Heart right ventricle (tissue), 16 donors: ENCODE measurements around the gene KCNJ10. TPM values are rescaled to one million over a fixed set of nuclear protein-coding genes. Genes with fewer than 3 reads are reported as not detected.

Experiments
- ATAC-seq, 8 donors: fragments of 200-7000 bp; cut with Tn5 transposase; one replicate each; pipeline ENCODE4 v1.9.1; 2020; ENCODE audit warnings: mild to moderate bottlenecking in 8 of 8, moderate library complexity in 8 of 8, moderate number of reproducible peaks in 1 of 8
- DNase-seq, 2 donors: peaks; one replicate each; pipeline ENCODE4 v3.0.0-alpha.2; 2020
- H3K27ac ChIP-seq, 10 donors: fragments of 200-600 bp; sonication (generic) in 2 of 10; one replicate each; pipeline versions ENCODE4 v1.5.0 to v1.8.0; 2020 to 2022; ENCODE audit warnings: mild to moderate bottlenecking in 3 of 10
- H3K27me3 ChIP-seq, 7 donors: fragments of 200-600 bp; one replicate each; pipeline ENCODE4 v1.8.0; 2021 to 2022; ENCODE audit warnings: mild to moderate bottlenecking in 2 of 7
- H3K36me3 ChIP-seq, 9 donors: fragments of 200-600 bp; sonication (generic) in 1 of 9; one replicate each; pipeline versions ENCODE4 v1.5.0 to v1.8.0; 2020 to 2022; ENCODE audit warnings: mild to moderate bottlenecking in 2 of 9
- H3K4me1 ChIP-seq, 9 donors: fragments of 200-600 bp; sonication (generic) in 1 of 9; one replicate each; pipeline versions ENCODE4 v1.5.0 to v1.8.0; 2020 to 2022; ENCODE audit warnings: mild to moderate bottlenecking in 4 of 9
- H3K4me3 ChIP-seq, 10 donors: fragments of 200-600 bp; sonication (generic) in 2 of 10; one replicate each; pipeline versions ENCODE4 v1.5.0 to v1.8.0; 2020 to 2022; ENCODE audit warnings: mild to moderate bottlenecking in 7 of 10, moderate library complexity in 2 of 10
- H3K9me3 ChIP-seq, 11 donors: fragments of 200-600 bp in 10 of 11; sonication (generic) in 2 of 11; one replicate each; pipeline versions ENCODE4 v1.5.0 to v1.8.0; 2013 to 2022; ENCODE audit warnings: mild to moderate bottlenecking in 2 of 11, control low read depth in 1 of 11, moderate library complexity in 1 of 11
- CTCF ChIP-seq, 9 donors: fragments of 200-600 bp; sonication (generic) in 2 of 9; IDR thresholded peaks; one replicate each; pipeline versions ENCODE4 v1.5.0 to v1.8.0; 2021 to 2022; ENCODE audit warnings: antibody characterized with exemption in 9 of 9, mild to moderate bottlenecking in 5 of 9, moderate library complexity in 1 of 9
- WGBS, 2 donors: extraction: QIAGEN DNeasy Blood & Tissue Kit; methylation state at CpG; one replicate each; pipeline ENCODE4 v1.1.7; 2013; ENCODE audit warnings: inconsistent platforms in 1 of 2; 5-methylcytosine and 5-hydroxymethylcytosine counted together
- intact Hi-C, 10 donors: fragments of 100-400 bp; cut with DNase I; formaldehyde crosslinking; loops; one replicate each; pipeline versions ENCODE4 v1.11.1 to v1.14.2; 2022
- polyA plus RNA-seq, 2 donors: library from polyadenylated mRNA; stranded (reverse); fragments of 200-250 nt; gene quantifications; one replicate each; pipeline ENCODE4 v1.2.3, GENCODE V29; 2013
- total RNA-seq, 10 donors: library from RNA; stranded (reverse); fragmentation: NEBNext Ultra II Directional in 3 of 10; extraction: Animal tissue kit (Norgen Biotek cat#: 25700) in 3 of 10; gene quantifications; one replicate each; pipeline versions ENCODE4 v1.2.1 to v1.2.4, GENCODE V29; 2021 to 2023
- donor health status: Arrhythmogenic right ventricular cardiomyopathy.
- donor health status: ischemic (EF 13 %, LVEDD 7.1; RV severe dilation, severe dysfunction).
- donor health status: healthy with polysubstance abuse.
- donor health status: DM: no; HTN: yes; CAD: no.
- donor health status: DM: no; HTN: no; CAD: no.
- donor health status: ischemic (EF 25% LVEDD 6.9; RV normal size, moderate dysfunction).
- donor health status: ischemic (EF 25% LVEDD 5.7; RV mildly dilated, moderate dysfunction).
- donor health status: healthy.
- donor health status: DM: yes; HTN: yes; CAD: no.
- donor health status: Ischemic cardiomyopathy.
- donor health status: ischemic (EF 35%, LVEDD 5.7; RV mildly dilated, moderate dysfunction).
- donor health status: nonischemic (EF 11% LVEDD 7.7; RV severe dilation, severe dysfunction).
- donor health status: DM: yes; HTN: yes; CAD: no.
- donor health status: PGD.
- donor health status: ischemic (EF 29% LVEDD 5.4; RV normal size, mild dysfunction).
- donor health status: nonischemic (EF 23%, LVEDD 6.1; RV moderate dilation, normal function).

KCNJ10 gene
- total and polyA plus RNA-seq, 12 donors, result 0.09 to 1.9 TPM; not detected in 10

DNA sequence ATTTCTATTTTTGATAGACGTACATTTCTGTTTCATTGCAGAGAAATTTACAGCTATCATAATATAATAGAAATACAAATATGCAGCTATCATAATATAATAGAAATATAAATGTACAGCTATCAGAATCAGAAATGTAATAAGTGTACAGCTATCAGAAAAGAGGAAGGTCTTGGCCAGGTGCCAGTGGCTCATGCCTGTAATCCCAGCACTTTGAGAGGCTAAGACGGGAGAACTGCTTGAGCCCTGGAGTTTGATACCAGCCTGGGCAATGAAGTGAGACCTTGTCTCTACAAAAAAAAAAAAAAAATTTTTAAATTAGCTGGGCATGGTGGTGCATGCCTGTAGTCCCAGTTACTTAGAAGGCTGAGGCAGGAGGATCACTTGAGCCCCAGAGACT is 76.0 kb downstream of the KCNJ10 start:
- Histone ChIP-seq H3K9me3 (no peaks in the 10 kb centered on the region), H3K36me3 (no peaks in the 10 kb centered on the region), H3K27me3 (peaks cover 0 to 12% (median 0%) of the 10 kb centered on the region in 7 donors), H3K27ac (no peak overlapping the region), H3K4me1 (peaks cover 0 to 14% (median 2%) of the 10 kb centered on the region in 9 donors), H3K4me3 (no peak overlapping the region)
- ATAC-seq, result no peak
- no peak for TF ChIP-seq CTCF (IDR thresholded peaks at IDR 0.05)
- DNase-seq, result no peak
- intact Hi-C loops, result no loop called here
- 44 to 79% methylated on average over 2 of the region's 2 CpGs for WGBS, 2 donors

GRCh38 chr1:159992161-159992560 is 77.8 kb downstream of the KCNJ10 start:
- no peak for TF ChIP-seq CTCF (IDR thresholded peaks at IDR 0.05)

DNA sequence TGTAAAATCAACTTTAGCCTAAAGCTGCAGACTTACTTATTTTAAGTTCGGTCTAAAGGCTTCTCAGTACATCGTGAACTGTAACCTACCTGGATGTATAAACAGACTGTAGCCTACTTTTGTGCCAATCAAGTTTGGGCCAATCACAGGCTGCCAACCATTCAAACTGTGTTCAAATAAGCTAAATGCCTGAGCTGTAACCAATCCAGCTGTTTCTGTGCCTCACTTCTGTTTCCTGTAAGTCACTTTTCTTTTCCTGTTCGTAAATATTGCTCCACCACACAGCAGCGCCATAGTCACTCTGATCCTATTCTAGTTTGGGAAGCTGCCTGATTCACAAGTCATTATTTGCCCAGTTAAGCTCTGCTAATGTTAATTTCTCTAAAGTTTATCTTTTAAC is 78.4 kb downstream of the KCNJ10 start:
- no peak for TF ChIP-seq CTCF (IDR thresholded peaks at IDR 0.05)
- H3K4me3 ChIP-seq, result no peak overlapping the region
- no peak for ATAC-seq
- intact Hi-C loops, result no loop called here
- DNase-seq, result no peak
- no peaks in the 10 kb centered on the region for H3K9me3 ChIP-seq
- H3K36me3 ChIP-seq, result no peaks in the 10 kb centered on the region
- no peak overlapping the region for H3K27ac ChIP-seq
- peaks cover 0 to 6% (median 0%) of the 10 kb centered on the region in 7 donors for H3K27me3 ChIP-seq
- H3K4me1 ChIP-seq, result peaks cover 0 to 14% (median 2%) of the 10 kb centered on the region in 9 donors
- WGBS, 2 donors, result 72% methylated on average over 4 of the region's 4 CpGs

More at GRCh38 chr1:159992161-159992560, 77.8 kb downstream of the KCNJ10 start:
- peaks cover 0 to 6% (median 0%) of the 10 kb centered on the region in 7 donors for H3K27me3 ChIP-seq
- no peaks in the 10 kb centered on the region for H3K36me3 ChIP-seq
- H3K4me3 ChIP-seq, result no peak overlapping the region
- no peak for DNase-seq
- peak in 7 of 8 donors; percentile 16 to 82 (median 55) for ATAC-seq
- H3K27ac ChIP-seq, result no peak overlapping the region
- WGBS, 2 donors, result 28 to 55% methylated on average over 1 of the region's 1 CpG
- H3K4me1 ChIP-seq, result peaks cover 0 to 14% (median 2%) of the 10 kb centered on the region in 9 donors
- no peaks in the 10 kb centered on the region for H3K9me3 ChIP-seq
- intact Hi-C loops, result no loop called here

DNA sequence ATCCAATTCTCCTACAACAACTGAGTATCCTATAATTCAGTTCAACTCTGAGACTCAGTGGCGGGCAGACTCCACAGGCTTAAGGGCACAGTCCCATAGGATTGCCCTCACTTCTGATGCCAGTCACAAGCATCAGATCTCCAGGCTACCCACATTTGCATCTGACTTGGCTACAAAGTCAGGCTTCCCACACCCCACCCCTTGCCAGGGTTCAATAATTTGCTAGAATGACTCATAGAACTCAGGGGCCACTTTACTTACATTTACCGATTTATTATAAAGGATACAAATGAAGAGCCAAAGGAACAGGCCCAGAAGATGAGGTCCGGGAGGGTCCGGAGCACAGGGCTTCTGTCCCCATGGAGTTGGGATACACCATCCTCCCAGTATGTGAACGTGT is 80.0 kb downstream of the KCNJ10 start:
- peaks cover 0 to 6% (median 0%) of the 10 kb centered on the region in 7 donors for H3K27me3 ChIP-seq
- H3K4me1 ChIP-seq, result peaks cover 0 to 14% (median 2%) of the 10 kb centered on the region in 9 donors
- no peak overlapping the region for H3K27ac ChIP-seq
- no peaks in the 10 kb centered on the region for H3K36me3 ChIP-seq
- no peak for DNase-seq
- H3K9me3 ChIP-seq, result no peaks in the 10 kb centered on the region
- WGBS, 2 donors, result 92 to 95% methylated on average over 5 of the region's 5 CpGs
- no peak overlapping the region for H3K4me3 ChIP-seq
- intact Hi-C loops, result no loop called here
- no peak for ATAC-seq
- TF ChIP-seq CTCF (IDR thresholded peaks at IDR 0.05), result no peak
